ENCODE data around the gene CD28.

Gene CD28

DNA sequence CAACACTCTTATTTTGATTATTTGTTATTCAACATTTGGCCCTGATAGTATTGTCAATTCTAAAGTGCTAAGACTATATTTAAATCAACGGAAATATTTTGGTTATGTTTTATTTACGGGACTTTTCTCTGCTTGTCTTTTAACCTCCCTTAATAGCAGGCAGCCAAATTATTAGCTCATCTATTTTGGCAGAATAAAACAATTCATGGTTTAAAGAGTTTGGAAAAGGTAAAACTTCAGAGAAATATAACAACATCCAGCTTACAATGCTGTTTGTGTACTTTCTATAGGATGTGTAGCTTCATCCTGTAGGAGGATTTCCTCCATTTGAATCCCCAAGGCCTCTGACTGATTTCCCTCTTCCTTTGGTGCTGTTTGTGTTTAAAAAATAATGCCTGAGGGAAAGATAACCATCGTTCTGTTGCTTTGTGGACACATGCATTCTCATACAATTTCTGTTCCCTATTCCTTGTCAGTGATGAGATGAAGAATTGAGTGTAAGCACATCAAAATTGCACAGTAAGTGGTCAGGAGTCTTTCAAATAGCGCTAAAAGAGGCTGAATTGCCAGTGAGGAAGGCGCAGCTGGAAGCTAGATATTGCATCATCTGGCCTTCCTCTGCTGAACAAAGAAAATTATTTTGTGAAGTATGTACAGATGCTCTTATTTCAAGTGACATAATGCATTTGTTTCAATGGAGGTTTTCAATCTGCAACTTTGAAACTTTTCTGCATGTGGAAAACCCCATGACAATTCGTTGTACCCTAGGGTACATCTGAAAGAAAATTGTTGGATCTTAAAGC, 80.3 kb downstream of the CD28 start:
- Histone ChIP-seq H3K4me1 (ENCODE audit: insufficient read depth, low read length, severe bottlenecking) (no peaks in the 10 kb centered on the region), H3F3A (ENCODE audit: insufficient read depth, low read length) (no peaks in the 10 kb centered on the region), H3K4me2 (ENCODE audit: low read length) (no peak overlapping the region), H4K20me1 (ENCODE audit: insufficient read depth, low read length) (no peaks in the 10 kb centered on the region), H3K27ac (ENCODE audit: low read depth, low read length, poor library complexity, severe bottlenecking) (no peak overlapping the region), H3K36me3 (ENCODE audit: insufficient read depth, low read length) (no peaks in the 10 kb centered on the region), H2AFZ (ENCODE audit: low read length) (no peak overlapping the region), H3K4me3 (ENCODE audit: low read depth, low read length, poor library complexity, severe bottlenecking) (no peak overlapping the region), H3K9me2 (ENCODE audit: low read depth, low read length) (no peaks in the 10 kb centered on the region), H3K27me3 (ENCODE audit: insufficient read depth, low read length) (no peaks in the 10 kb centered on the region; the same call in 1 of the 2 replicates), H3K9ac (ENCODE audit: low read length) (no peak overlapping the region), H3K9me3 (ENCODE audit: low read length) (no peaks in the 10 kb centered on the region), H3K79me2 (ENCODE audit: insufficient read depth, low read length) (no peaks in the 10 kb centered on the region)
- no peak for TF ChIP-seq EZH2 (IDR thresholded peaks at IDR 0.05; ENCODE audit: borderline replicate concordance, low read length)
- TF ChIP-seq, protein P1, sequence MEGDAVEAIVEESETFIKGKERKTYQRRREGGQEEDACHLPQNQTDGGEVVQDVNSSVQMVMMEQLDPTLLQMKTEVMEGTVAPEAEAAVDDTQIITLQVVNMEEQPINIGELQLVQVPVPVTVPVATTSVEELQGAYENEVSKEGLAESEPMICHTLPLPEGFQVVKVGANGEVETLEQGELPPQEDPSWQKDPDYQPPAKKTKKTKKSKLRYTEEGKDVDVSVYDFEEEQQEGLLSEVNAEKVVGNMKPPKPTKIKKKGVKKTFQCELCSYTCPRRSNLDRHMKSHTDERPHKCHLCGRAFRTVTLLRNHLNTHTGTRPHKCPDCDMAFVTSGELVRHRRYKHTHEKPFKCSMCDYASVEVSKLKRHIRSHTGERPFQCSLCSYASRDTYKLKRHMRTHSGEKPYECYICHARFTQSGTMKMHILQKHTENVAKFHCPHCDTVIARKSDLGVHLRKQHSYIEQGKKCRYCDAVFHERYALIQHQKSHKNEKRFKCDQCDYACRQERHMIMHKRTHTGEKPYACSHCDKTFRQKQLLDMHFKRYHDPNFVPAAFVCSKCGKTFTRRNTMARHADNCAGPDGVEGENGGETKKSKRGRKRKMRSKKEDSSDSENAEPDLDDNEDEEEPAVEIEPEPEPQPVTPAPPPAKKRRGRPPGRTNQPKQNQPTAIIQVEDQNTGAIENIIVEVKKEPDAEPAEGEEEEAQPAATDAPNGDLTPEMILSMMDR (IDR thresholded peaks at IDR 0.05; ENCODE audit: low read length), result no peak

DNA sequence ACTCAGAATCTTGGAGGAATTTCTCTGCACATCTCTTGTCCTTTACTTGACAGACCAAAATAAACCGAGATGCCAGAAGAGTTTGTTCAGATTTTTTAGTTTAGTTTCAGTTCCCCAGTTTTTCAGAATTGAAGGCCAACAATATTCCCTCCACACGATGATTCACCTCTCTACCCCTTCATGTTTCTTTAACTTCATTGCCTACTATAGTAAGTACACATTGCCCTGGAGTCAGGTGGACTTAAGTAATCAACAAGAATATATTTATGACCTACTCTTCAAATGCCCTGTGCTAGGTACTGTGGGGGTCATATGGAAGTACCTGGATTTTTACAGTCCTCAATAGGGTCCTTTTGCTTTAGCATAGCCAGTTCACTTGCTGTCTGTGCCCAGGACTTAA, 81.5 kb downstream of the CD28 start:
- Histone ChIP-seq H3F3A (ENCODE audit: insufficient read depth, low read length) (no peaks in the 10 kb centered on the region), H3K4me3 (ENCODE audit: low read depth, low read length, poor library complexity, severe bottlenecking) (no peak overlapping the region), H3K4me2 (ENCODE audit: low read length) (no peak overlapping the region), H3K27me3 (ENCODE audit: insufficient read depth, low read length) (no peaks in the 10 kb centered on the region; the same call in 1 of the 2 replicates), H2AFZ (ENCODE audit: low read length) (no peak overlapping the region), H3K36me3 (ENCODE audit: insufficient read depth, low read length) (no peaks in the 10 kb centered on the region), H3K27ac (ENCODE audit: low read depth, low read length, poor library complexity, severe bottlenecking) (no peak overlapping the region), H3K79me2 (ENCODE audit: insufficient read depth, low read length) (no peaks in the 10 kb centered on the region), H3K4me1 (ENCODE audit: insufficient read depth, low read length, severe bottlenecking) (no peaks in the 10 kb centered on the region), H3K9me3 (ENCODE audit: low read length) (no peaks in the 10 kb centered on the region), H4K20me1 (ENCODE audit: insufficient read depth, low read length) (no peaks in the 10 kb centered on the region), H3K9me2 (ENCODE audit: low read depth, low read length) (no peaks in the 10 kb centered on the region), H3K9ac (ENCODE audit: low read length) (no peak overlapping the region)
- TF ChIP-seq, protein P1 (IDR thresholded peaks at IDR 0.05; ENCODE audit: low read length), result no peak
- TF ChIP-seq EZH2 (IDR thresholded peaks at IDR 0.05; ENCODE audit: borderline replicate concordance, low read length), result no peak
